HS-5 (cell line): ENCODE measurements around the gene NTRK3.
A peak's percentile ranks its signal among the peaks of the same experiment; 100 is the strongest.

Experiments used
- DNase-seq: peaks from one replicate; pipeline ENCODE4 v3.0.0-alpha.2; 2012; ENCODE audit warnings: low read depth

NTRK3 gene

GRCh38 chr15:88120026-88120425, 136.5 kb downstream of the NTRK3 start:
- DNase-seq, result no peak

GRCh38 chr15:88118741-88119140, 137.8 kb downstream of the NTRK3 start:
- no peak for DNase-seq

GRCh38 chr15:88118035-88118434, 138.5 kb downstream of the NTRK3 start:
- no peak for DNase-seq

GRCh38 chr15:88115486-88116152, 140.9 kb downstream of the NTRK3 start:
- no peak for DNase-seq

GRCh38 chr15:88113613-88114308, 142.8 kb downstream of the NTRK3 start:
- DNase-seq, result peak; percentile 16

DNA sequence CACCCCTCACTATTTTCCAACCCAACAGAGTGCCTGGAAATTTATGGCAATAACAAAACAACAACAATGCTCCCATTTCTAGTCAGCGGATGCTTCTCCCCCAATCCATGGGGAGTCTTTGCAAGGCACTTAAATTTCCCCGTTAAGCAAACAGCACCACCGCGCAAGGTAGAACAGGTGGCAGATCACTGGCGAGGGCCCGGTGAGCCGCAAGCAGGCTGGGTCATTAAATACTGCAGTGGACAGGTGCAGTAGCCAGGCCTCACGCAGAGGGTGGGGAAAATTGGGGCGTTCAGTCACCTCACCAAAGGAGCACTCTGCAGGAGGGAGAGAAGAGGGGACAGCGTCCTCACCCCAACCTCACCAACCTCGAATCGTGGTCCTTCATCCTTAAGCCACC, 147.5 kb downstream of the NTRK3 start:
- DNase-seq, result no peak

- DNase-seq, result no peak
These were observed 148.1 kb downstream of the NTRK3 start for GRCh38 chr15:88108477-88108876.

GRCh38 chr15:88106074-88106473, 150.5 kb downstream of the NTRK3 start:
- no peak for DNase-seq

DNA sequence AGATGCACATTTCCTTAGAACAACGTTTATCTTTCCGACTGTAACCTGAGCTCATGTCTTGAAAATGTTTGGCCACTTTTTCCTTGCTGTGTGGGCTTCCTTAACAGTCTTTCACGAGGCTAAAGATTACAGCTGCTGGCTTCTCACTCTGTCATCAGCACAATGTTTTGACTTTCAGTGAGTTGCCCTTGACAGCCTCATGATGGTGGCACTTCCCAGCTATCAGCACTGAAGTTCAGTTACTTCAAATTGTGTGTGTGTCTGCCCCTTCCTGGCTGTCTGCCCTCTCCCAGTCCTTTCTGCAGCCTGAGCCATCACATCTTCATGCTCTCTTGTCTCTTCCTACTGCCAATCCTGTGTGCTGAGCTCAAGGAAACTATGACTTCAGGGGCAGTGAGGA, 152.2 kb downstream of the NTRK3 start:
- no peak for DNase-seq

DNA sequence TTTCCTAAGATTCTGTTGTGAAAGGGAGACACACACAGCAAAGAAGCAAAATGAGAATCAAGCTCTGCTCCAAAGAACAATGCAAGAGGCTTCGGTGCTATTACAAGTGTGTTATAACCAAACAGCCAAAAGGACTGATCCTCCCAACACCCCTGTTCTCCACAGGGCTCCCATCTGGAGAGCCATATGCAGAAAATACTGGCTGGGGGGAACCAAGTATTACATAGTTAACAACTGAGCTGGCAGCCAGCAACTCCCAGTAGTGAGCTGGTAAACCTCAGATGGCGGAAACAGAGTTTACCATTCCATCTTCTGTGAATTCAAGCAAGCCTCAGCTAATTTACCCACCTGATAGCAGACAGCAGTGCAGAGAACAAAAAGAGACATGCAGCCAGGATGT, 156.4 kb downstream of the NTRK3 start:
- DNase-seq, result no peak

DNA sequence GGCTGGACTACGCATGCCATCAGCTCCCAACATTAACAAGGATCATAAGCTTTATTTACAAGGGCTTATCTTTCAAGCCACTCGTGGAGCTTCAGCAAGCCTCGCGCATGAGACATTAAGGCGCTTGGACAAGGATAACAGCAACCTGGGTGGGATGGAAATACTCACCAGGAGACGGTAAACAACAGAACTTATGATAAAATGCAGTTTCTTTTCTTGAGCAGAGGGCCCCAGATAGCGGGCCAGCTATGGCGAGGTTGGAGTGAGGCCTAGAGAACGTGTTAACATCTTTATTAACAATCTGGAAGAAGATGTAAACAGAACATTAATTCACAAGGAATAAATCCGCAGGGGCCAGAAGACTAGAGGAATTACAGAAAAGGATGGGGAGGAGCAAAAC, 158.2 kb downstream of the NTRK3 start:
- DNase-seq, result no peak

GRCh38 chr15:88091444-88092016, 165.0 kb downstream of the NTRK3 start:
- no peak for DNase-seq

DNA sequence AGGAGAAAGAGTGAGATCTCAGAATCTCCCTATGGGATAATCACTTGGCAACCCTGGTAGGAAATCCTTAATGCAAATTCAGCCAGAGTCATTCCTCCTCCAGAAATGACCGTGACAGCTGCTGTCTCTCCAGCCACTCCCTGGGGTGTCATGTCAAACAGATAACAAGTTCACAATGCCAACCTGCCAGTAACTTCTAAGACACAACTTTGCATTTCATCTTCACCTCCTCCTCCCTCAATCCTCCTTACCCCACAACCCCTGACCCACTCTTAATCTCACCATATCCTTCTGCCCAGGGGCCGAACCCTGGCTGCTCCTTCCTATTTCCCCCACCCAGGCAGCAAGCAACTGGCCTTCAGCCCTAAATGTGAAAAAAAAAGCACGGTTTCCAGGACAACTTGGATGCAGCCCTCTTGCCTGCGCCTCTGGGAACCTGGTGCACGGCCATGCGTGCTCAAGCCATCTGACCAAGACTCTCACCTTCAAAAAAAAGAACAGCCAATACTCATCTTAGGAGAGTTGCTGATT, 166.0 kb downstream of the NTRK3 start:
- DNase-seq, result no peak

- DNase-seq, result no peak
These were observed 166.8 kb downstream of the NTRK3 start for GRCh38 chr15:88089731-88090130.

- no peak for DNase-seq
These were observed 167.4 kb downstream of the NTRK3 start for GRCh38 chr15:88089024-88089620.

- peak; percentile 24 for DNase-seq
These were observed 172.5 kb downstream of the NTRK3 start for GRCh38 chr15:88083811-88084760.

GRCh38 chr15:88080616-88081015, 175.9 kb downstream of the NTRK3 start:
- no peak for DNase-seq

DNA sequence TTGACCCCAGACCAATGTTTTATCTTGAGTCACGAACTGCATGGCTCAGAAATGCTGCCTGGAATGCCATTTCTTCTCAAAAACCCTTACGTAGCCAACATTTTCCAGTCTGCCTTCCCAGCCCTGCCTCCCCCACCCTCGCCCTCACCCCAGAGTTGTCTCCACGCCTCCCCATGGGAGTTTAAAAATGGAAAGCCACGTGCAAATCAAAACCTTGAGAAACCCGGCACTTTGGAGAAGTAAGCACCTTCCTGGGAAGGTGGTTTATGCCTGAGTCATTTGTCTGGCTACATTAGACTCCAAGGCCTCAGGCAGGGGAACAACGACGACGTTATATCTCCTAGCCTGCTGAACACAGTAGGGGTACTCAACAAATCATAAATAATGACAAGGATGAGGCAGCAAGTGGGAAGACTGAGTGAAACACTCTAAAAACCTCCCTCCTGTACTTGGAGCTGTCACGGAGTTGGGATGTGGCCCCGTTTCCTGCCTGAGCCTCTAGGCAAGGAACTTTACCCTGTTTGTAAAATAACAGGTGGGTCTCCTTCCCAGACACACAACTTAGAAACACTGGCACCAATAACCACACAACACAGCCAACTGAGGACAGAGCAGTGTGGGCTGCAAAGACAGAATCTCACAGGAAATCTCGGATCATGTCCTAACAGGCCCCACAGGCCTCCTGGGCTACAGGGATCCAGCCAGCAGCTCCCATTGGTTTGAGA, 179.1 kb downstream of the NTRK3 start:
- no peak for DNase-seq

GRCh38 chr15:88076328-88076727, 180.2 kb downstream of the NTRK3 start:
- no peak for DNase-seq

DNA sequence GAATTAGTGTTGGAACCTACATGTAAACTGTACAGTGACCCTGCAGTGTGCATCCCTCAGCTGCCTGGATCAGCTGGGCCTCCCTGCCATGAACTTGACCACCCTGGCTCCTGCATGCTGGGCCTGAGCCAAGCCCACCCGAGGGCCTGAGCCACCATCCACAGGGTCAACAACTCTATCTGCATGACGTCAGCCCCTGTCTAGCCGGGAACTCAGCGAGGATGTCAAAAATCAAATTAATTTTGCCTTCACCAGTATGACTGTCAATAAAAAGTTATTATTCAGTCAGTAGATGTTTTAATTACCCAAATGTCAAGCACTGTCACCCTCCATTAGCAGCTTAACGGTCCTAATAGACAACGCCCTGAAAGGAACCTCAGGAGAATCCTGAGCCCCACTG, 181.4 kb downstream of the NTRK3 start:
- no peak for DNase-seq

GRCh38 chr15:88074386-88074785, 182.2 kb downstream of the NTRK3 start:
- DNase-seq, result no peak
